RWPE2 (cell line): Measurements from ENCODE around the gene CD52.

ENCODE experiments used
- ATAC-seq: fragments of 200-7000 bp; cut with Tn5 transposase; 3 replicates; pipeline ENCODE4 v1.9.1; 2021; ENCODE audit warnings: low read depth
- DNase-seq: peaks from one replicate; pipeline ENCODE4 v3.0.0-alpha.2; 2020; ENCODE audit warnings: low spot score
- H3K27ac ChIP-seq: fragments of 450-650 bp; 2 replicates; pipeline ENCODE4 v1.5.1; 2017; ENCODE audit warnings: mild to moderate bottlenecking; ENCODE audit not compliant: poor library complexity, severe bottlenecking
- H3K27me3 ChIP-seq: fragments of 250-450 bp; sonication (Bioruptor Pico); 2 replicates; pipeline ENCODE4 v1.5.1; 2021; ENCODE audit warnings: mild to moderate bottlenecking, moderate library complexity; ENCODE audit not compliant: insufficient read depth, poor library complexity, severe bottlenecking
- H3K36me3 ChIP-seq: fragments of 250-450 bp; sonication (Bioruptor Pico); 2 replicates; pipeline ENCODE4 v1.5.1; 2020; ENCODE audit warnings: low read depth, mild to moderate bottlenecking, moderate library complexity
- H3K4me1 ChIP-seq: fragments of 250-450 bp; sonication (Bioruptor Pico); 2 replicates; pipeline ENCODE4 v1.5.1; 2021; ENCODE audit warnings: mild to moderate bottlenecking, moderate library complexity; ENCODE audit not compliant: insufficient read depth, poor library complexity, severe bottlenecking
- H3K4me3 ChIP-seq: fragments of 250-450 bp; sonication (Bioruptor Pico); 2 replicates; pipeline ENCODE4 v1.5.1; 2021; ENCODE audit warnings: mild to moderate bottlenecking, moderate library complexity; ENCODE audit not compliant: severe bottlenecking
- H3K9me3 ChIP-seq: fragments of 250-450 bp; sonication (Bioruptor Pico); 2 replicates; pipeline ENCODE4 v1.5.1; 2021; ENCODE audit warnings: mild to moderate bottlenecking, moderate library complexity; ENCODE audit not compliant: severe bottlenecking
- TF ChIP-seq, protein P1 (sequence below): fragments of 450-650 bp; IDR thresholded peaks from one replicate; pipeline ENCODE4 v1.5.1; 2017; ENCODE audit warnings: mild to moderate bottlenecking, moderate library complexity; ENCODE audit not compliant: poor library complexity, severe bottlenecking

CD52 gene

DNA sequence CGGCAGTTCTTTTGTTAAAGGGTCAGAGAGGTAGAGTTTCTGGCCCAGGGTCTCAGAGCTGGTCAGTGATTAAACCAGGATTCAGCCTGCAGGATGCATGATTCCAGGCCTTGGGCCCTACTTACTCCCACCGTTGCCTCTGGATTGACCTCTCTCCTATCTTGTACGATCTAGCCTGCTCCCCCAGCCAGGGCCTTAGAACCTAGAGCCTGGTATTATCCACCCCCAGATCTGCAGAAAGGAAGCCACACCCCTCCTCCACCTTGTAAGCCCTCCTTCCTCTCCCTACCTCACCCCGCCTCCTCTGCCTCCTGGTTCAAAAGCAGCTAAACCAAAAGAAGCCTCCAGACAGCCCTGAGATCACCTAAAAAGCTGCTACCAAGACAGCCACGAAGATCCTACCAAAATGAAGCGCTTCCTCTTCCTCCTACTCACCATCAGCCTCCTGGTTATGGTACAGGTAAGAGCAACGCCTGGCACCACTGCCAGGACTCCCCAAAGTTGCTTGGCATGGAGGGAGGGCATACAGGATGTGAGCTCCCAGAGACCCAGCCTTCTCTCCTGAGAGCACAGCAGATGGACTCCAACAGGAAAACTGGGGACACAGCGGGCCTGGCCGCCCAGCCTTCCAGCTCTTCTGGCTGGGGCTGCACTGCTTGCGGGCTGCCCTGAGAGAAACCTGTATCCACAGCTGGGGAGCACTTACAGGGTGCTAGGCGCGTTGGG is at the start of gene CD52:
TSS of gene CD52 (plus strand) at position 347 of the 726 bp plus-strand sequence. CDS start at position 407, 60 bp downstream.
- Histone ChIP-seq H3K27me3 (no peaks in the 10 kb centered on the region), H3K4me3 (no peak within 1 kb of the TSS), H3K9me3 (no peaks in the 10 kb centered on the region), H3K36me3 (peaks cover 17% of the 10 kb centered on the region), H3K4me1 (no peaks in the 10 kb centered on the region), H3K27ac (no peak within 1 kb of the TSS)
- TF ChIP-seq, protein P1, sequence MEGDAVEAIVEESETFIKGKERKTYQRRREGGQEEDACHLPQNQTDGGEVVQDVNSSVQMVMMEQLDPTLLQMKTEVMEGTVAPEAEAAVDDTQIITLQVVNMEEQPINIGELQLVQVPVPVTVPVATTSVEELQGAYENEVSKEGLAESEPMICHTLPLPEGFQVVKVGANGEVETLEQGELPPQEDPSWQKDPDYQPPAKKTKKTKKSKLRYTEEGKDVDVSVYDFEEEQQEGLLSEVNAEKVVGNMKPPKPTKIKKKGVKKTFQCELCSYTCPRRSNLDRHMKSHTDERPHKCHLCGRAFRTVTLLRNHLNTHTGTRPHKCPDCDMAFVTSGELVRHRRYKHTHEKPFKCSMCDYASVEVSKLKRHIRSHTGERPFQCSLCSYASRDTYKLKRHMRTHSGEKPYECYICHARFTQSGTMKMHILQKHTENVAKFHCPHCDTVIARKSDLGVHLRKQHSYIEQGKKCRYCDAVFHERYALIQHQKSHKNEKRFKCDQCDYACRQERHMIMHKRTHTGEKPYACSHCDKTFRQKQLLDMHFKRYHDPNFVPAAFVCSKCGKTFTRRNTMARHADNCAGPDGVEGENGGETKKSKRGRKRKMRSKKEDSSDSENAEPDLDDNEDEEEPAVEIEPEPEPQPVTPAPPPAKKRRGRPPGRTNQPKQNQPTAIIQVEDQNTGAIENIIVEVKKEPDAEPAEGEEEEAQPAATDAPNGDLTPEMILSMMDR = no peak
- ATAC-seq (no peak), DNase-seq (no peak)

GRCh38 chr1:26268290-26269197 is 49.2 kb upstream of the CD52 start:
- ATAC-seq (no peak), DNase-seq (no peak)
- H3K4me1 ChIP-seq = no peaks in the 10 kb centered on the region
- TF ChIP-seq, protein P1 = no peak
- no peak overlapping the region for H3K27ac ChIP-seq
- H3K36me3 ChIP-seq = peaks cover 78% of the 10 kb centered on the region
- no peaks in the 10 kb centered on the region for H3K27me3 ChIP-seq
- peaks cover 7% of the 10 kb centered on the region for H3K9me3 ChIP-seq
- H3K4me3 ChIP-seq = no peak overlapping the region

GRCh38 chr1:26269198-26269550 is 48.6 kb upstream of the CD52 start:
- H3K27ac ChIP-seq = no peak overlapping the region
- no peak overlapping the region for H3K4me3 ChIP-seq
- peaks cover 2% of the 10 kb centered on the region for H3K4me1 ChIP-seq
- TF ChIP-seq, protein P1 = no peak
- no peak for ATAC-seq
- H3K27me3 ChIP-seq = no peaks in the 10 kb centered on the region
- H3K9me3 ChIP-seq = peaks cover 7% of the 10 kb centered on the region
- peaks cover 74% of the 10 kb centered on the region for H3K36me3 ChIP-seq
- no peak for DNase-seq

GRCh38 chr1:26274801-26275425 is 42.8 kb upstream of the CD52 start:
- DNase-seq (peak; percentile 62), ATAC-seq (peak; percentile 19; the same call in 1 of the 3 replicates)
- TF ChIP-seq, protein P1 = no peak
- H3K27ac ChIP-seq = peak overlapping the region; percentile 91
- peaks cover 45% of the 10 kb centered on the region for H3K36me3 ChIP-seq
- no peak overlapping the region for H3K4me3 ChIP-seq
- H3K9me3 ChIP-seq = peaks cover 2% of the 10 kb centered on the region
- no peaks in the 10 kb centered on the region for H3K27me3 ChIP-seq
- H3K4me1 ChIP-seq = peaks cover 54% of the 10 kb centered on the region
